Measurements from ENCODE around the gene MIXL1.
A peak's percentile ranks its signal among the peaks of the same experiment; 100 is the strongest.
"Not testable (repeated sequence)": the region's sequence is repeated elsewhere in the genome, so short reads cannot be mapped to it uniquely, and the experiment has no call there.

MIXL1 gene

DNA sequence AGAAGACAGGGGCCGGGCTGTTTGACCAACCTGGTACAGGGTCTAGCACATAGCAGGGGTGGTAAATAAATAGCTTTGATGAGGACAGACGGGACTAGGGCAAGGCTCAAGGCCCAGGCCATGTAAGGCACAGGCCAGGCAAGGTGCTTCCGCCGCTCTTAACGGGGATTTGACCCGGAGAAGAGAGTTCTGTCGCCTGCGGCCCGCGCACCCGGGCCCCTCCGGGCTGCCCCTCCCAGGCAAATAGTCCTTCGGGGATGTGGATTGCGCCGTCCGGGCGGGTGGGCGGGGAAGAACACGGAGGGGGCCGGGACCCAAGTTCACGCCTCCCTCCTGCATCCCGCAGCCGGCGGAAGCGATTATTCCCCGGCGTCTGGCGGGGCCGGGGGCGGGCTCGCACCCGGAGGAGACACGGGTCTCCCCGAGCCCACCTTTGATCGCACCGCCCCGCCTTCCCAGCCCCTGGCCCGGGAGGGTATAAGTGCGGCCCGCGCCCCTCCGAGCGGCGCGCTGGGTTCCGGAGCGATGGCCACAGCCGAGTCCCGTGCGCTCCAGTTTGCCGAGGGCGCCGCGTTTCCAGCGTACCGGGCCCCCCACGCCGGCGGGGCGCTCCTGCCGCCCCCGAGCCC, at the start of gene MIXL1:
TSS of gene MIXL1 (plus strand) at position 508 of the 629 bp plus-strand sequence. CDS start at position 526, 18 bp downstream.
- no peak for DNase-seq (ENCODE audit: low spot score)

- no peak for DNase-seq (ENCODE audit: low spot score)
Observed at GRCh38 chr1:226176870-226177269, 46.6 kb upstream of the MIXL1 start.

DNA sequence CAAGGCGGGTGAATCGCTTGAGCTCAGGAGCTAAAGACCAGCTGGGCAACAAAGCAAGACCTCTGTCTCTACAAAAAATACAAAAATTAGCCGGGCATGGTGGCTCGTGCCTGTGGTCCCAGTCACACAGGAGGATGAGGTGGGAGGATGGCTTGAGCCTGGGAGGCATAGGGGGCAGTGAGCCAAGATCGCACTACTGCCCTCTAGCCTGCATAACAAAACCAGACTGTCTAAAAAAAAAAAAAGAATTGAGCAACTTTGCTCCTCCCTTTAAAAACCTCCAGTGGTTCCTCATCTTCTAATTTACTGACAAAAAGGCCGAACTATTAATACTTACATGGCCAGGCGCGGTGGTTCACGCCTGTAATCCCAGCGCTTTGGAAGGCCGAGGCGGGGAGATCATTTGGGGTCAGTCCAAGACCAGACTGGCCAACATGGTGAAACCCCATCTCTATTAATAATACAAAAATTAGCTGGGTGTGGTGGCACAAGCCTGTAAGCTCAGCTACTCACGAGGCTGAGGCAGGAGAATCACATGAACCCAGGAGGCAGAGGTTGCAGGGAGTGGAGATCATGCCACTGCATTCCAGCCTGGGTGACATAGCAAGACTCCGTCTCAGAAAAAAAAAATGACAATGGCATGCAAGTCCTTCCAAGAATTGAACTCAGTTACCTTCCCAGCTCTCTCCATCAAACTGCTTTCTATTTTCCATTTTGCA, 41.3 kb upstream of the MIXL1 start:
- peak; percentile 53 for DNase-seq (ENCODE audit: low spot score)

DNA sequence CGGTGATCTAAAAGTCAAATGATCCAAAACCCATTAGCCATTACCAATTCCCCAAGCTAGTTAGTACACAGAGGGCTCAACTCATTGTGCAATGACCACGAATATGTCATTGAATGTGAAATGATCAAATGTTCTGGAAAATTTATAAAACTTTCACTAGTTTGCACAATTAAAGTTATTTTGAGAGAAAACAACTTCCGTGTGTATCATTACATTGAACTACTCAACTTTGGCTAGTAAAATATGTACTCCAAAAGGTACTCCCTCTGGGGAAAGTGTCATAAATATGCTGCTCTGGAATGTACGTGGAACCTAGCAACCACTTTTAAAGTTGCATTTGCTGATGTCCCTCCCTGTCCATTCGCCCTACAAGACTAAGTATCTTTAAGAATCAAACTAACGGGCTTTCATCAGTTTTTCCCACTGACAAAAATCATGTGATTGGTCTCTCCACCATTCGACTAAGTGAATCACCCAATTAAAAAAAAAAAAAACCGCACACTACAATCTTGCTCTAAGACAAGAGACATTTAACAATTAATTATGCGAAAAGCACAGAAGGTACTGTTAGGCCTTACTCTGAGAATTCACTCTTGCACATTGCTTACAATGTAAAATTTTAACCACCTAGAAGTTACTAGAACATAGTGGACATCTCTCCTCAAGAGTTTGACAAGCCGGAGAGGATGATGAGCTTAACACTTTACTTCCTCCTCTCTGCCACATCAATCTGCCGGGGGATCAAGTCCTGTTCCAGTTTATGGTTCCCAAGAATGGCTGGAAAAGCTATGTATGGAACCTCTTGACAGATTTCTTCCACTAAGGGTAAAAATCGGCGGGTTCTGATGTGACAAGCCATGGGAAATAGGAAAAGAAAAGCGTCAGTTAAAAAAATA, 38.1 kb upstream of the MIXL1 start:
- DNase-seq (ENCODE audit: low spot score) = peak; percentile 19

DNA sequence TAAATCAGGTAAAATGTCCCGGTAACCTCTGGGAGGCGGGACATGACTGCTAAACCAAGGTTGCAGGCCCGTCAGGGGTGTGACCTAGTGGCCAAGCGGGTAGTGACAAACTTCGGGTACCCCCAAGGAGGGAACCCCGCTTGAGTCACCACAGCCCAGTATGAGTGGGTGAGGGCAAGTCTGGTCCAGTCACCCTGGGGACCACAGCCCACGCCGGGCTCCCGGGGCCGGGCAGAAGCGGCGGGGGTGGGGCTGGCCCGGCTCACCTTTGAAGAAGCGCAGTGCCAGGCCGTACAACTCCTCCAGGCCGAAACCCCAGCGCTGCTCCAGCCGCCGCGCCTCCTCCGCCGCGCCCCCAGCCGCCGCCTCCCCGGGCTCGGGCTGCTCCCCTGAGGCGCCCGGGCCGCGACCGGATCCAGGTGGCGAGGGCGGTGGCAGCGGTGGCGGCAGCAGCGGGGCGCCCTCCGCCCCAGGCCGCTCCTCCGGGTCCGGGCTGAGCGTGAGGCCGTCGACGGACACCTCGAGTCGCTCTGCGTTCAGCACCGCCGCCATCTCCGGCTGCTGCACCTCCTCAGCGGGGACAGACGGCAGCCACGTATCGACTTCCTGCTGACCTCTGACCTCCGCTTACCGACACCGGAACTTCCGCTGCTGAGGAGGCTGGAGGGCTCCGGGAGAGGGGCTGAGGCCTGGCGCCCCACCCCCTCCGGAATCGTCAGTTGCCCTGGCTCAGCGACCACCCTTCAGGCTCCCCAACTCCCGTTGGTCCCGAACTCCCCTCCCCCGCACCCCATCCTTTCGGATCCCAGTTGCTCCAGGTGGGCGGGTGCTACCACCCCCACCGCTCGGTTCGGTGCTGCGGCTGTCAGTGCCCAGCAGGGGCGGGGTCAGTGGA, 37.1 kb upstream of the MIXL1 start, which contains the start of gene ACBD3:
TSS of gene ACBD3 (minus strand) at position 618 of the 895 bp plus-strand sequence. CDS start at position 552, 66 bp downstream.
- peak; percentile 87 for DNase-seq (ENCODE audit: low spot score)

GRCh38 chr1:226187019-226187322, 36.5 kb upstream of the MIXL1 start:
- DNase-seq (ENCODE audit: low spot score) = no peak

- DNase-seq (ENCODE audit: low spot score) = no peak
Observed at GRCh38 chr1:226187380-226187779, 36.1 kb upstream of the MIXL1 start.

- DNase-seq (ENCODE audit: low spot score) = no peak
Observed at GRCh38 chr1:226195144-226195543, 28.3 kb upstream of the MIXL1 start.

DNA sequence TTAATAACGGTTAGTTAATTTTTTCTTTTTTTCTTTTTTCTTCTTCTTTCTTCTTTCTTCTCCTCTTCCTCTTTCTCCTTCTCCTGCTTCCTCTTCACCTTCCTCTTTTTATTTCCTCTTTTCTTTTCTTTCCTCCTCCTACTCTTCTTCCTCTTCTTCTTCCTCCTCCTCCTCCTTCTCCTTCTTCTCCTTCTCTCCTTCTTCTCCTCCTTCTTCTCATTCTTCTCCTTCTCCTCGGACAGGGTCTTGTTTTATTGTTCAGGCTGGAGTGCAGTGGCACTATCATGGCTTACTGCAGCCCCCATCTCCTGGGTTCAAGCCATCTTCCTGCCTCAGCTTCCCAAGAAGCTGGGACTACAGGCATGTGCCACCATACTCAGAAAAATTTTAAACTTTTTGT, 23.5 kb upstream of the MIXL1 start:
- no peak for DNase-seq (ENCODE audit: low spot score)

DNA sequence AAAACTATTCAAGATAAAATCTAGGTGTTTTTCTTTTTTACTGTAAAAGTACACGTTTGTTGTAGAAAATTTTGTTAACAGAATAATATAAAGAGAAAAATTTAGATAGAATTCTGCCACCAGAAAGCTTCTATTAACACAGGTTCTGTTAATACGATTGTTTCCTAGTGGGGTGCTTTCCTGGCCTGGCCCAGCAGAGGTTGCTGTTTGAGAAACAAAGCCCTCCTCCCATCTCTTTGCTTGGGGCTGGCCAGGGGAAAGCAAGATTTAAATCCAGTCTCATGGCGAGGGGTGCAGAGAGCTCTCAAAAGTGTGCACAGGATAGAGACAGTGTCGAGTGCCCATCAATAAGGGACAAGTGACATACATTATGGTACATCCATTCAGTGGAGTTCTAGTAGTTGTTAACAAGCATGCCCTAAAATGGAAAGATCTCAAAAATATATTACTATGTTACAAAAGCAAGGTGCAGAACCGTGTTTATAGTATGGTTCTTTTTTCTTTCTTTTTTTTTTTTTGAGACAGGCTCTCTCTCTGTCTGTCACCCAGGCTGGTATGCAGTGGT, 22.4 kb upstream of the MIXL1 start:
- no peak for DNase-seq (ENCODE audit: low spot score)

- DNase-seq (ENCODE audit: low spot score) = no peak
Observed at GRCh38 chr1:226202246-226202645, 21.2 kb upstream of the MIXL1 start.

GRCh38 chr1:226202666-226203065, 20.8 kb upstream of the MIXL1 start:
- DNase-seq (ENCODE audit: low spot score) = not testable (repeated sequence)

GRCh38 chr1:226203240-226203639, 20.2 kb upstream of the MIXL1 start:
- DNase-seq (ENCODE audit: low spot score) = no peak

DNA sequence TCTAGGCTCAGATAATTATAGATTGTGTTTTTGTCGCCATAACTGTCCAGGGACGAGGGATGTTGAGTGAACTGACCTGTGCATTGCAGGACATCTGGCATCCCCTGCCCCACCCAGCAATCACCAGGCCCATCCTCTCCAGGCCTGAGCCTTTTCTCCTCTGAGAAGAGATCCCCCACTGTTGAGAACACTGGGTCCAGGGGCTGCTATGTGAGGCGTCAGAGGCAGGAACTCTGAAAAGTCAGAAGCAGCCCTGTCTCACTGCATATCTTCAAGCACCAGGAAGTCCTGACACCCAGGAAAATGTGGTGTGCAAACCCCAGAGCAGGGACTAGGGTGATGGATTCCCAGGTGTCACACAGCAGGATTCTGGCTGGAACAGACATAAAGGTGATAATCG, 19.8 kb upstream of the MIXL1 start:
- no peak for DNase-seq (ENCODE audit: low spot score)

DNA sequence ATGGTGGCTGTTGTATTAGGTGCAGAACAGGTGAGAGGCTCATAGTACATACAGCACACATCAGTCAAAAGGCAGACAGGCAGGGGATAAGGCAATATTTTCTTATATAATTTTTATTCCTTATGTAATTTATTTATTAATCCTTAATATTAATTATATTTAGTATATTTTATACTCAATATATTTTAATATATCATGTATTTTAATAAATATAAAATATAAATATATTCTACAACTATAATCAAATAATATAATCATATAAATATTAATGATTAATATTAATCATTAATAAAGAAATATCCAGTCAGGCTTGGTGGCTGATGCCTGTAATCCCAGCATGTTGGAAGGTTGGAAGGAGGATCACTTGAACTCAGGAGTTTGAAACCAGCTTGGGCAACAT, 19.3 kb upstream of the MIXL1 start:
- no peak for DNase-seq (ENCODE audit: low spot score)

DNA sequence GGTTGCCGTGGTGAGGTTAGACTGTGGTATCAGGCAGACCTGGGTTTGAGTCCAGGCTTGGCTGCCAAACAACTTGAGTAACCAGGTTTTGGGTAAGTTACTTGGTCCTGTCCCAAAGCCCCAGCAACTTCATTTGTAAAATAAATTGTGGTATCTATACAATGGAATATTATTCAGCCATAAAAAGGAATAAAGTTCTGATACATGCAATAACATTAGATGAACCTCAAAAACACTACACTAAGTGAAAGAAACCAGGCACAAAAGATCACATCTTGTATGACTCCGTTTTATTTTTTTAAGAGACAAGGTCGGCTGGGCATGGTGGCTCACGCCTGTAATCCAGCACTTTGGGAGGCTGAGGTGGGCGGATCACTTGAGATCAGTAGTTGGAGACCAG, 16.4 kb upstream of the MIXL1 start:
- DNase-seq (ENCODE audit: low spot score) = no peak

GRCh38 chr1:226209307-226210059, 14.0 kb upstream of the MIXL1 start:
- DNase-seq (ENCODE audit: low spot score) = no peak

- no peak for DNase-seq (ENCODE audit: low spot score)
Observed at GRCh38 chr1:226210571-226211176, 12.8 kb upstream of the MIXL1 start.

DNA sequence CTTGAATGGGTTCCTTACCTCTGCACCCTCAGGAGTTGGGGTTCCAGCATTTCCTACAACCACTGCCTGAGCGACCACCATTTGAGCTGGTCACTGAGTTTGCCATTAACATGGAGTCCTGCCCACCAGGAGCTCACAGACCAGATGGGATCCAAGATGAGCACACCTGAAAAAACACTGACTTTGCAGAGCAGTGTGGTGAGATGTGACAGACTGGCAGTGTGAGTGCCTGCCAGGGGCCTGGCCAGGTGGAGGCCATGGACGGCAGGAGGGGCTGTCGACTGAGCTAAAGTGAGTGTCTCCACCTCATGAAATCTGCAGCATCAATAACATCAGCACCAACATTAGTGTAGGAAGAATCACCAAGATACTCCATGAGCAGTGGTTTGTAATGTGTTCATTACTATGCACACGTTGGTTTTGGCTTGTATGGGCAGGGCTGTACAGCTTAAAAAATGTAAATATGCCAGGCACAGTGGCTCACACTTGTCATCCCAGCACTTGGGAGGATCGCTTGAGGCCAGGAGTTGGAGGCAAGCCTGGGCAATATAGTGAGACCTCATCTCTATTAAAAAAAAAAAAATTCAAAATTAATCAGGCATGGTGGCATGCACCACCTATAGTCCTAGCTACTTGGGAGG, 12.2 kb upstream of the MIXL1 start:
- DNase-seq (ENCODE audit: low spot score) = no peak

DNA sequence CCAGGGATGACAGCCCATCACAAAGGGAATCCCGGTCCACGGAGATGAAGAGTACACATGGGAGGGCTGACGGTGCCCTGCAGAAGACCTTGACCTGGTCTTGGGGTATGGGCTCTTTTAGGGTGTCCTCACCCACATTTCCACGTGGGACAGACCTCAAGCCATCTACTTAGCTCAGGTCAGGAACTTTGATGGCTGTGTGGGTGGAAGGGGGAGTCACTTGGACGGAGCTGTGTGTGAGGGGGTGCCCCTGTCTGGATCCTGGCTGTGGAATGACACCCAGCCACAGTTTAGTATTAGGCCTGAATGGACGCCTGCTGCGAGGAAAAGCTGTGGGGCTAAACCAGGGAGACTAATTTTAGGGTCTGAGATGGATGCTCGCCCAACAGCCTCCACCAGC, 10.9 kb upstream of the MIXL1 start:
- DNase-seq (ENCODE audit: low spot score) = no peak

Data from pons (tissue), 1 donor.